Adrenal gland (tissue), 12 donors: ENCODE measurements around the gene DNAH17. TPM values are rescaled to one million over a fixed set of nuclear protein-coding genes. Genes with fewer than 3 reads are reported as not detected.

Experiments
- DNase-seq, 7 donors: peaks; one replicate each; pipeline ENCODE4 v3.0.0-alpha.2; 2019 to 2020
- H3K27ac ChIP-seq, 5 donors: fragments of 200-600 bp; sonication (generic) in 4 of 5; 1 replicate in 3 of 5; 2 replicates in 2 of 5; pipeline versions ENCODE4 v1.5.1 to v1.8.0; 2016 to 2020; ENCODE audit warnings: mild to moderate bottlenecking in 1 of 5
- H3K27me3 ChIP-seq: fragments of 200-600 bp; 2 replicates; pipeline ENCODE4 v1.8.0; 2021
- H3K36me3 ChIP-seq, 2 donors: fragments of 200-600 bp; replicated peaks in 1 of 2; 1 replicate in 1 of 2; 2 replicates in 1 of 2; pipeline versions ENCODE4 v1.5.1 to v1.8.0; 2018 to 2022
- H3K4me1 ChIP-seq, 2 donors: fragments of 200-600 bp; replicated peaks in 1 of 2; 1 replicate in 1 of 2; 2 replicates in 1 of 2; pipeline versions ENCODE4 v1.5.1 to v1.8.0; 2018 to 2021
- H3K4me3 ChIP-seq, 4 donors: fragments of 200-600 bp; sonication (generic) in 3 of 4; one replicate each; pipeline ENCODE4 v1.5.1; 2016 to 2018
- H3K9me3 ChIP-seq, 3 donors: fragments of 200-600 bp; sonication (generic) in 1 of 3; replicated peaks in 1 of 3; 1 replicate in 2 of 3; 2 replicates in 1 of 3; pipeline versions ENCODE4 v1.5.1 to v1.8.0; 2016 to 2021
- POLR2A ChIP-seq, 2 donors: fragments of 450-650 bp; IDR thresholded peaks; one replicate each; pipeline ENCODE4 v1.6.1; 2017; ENCODE audit warnings: antibody characterized with exemption in 2 of 2, mild to moderate bottlenecking in 2 of 2, moderate library complexity in 1 of 2
- WGBS, 4 donors: extraction: QIAGEN DNeasy Blood & Tissue Kit in 2 of 4; methylation state at CpG; one replicate each; pipeline versions ENCODE4 v1.1.5 to v1.1.7; 2013 to 2017; 5-methylcytosine and 5-hydroxymethylcytosine counted together
- intact Hi-C, 2 donors: fragments of 100-400 bp; cut with DNase I; formaldehyde crosslinking; loops; one replicate each; pipeline versions ENCODE4 v1.14.1 to v1.15.0; 2022 to 2023
- polyA plus RNA-seq, 3 donors: library from polyadenylated mRNA; stranded (reverse); fragments of 200-250 nt in 2 of 3; fragments of 350-450 nt in 1 of 3; fragmentation: Illumina TruSeq in 1 of 3; extraction: RNeasy Lipid Tissue Mini Kit (QIAGEN cat#74804) in 1 of 3; gene quantifications; one replicate each; pipeline ENCODE4 v1.2.3, GENCODE V29; 2013 to 2014
- total RNA-seq, 9 donors: library from RNA; depleted of rRNA in 4 of 9; stranded (reverse); fragments of >200 nt in 4 of 9; fragments of 120-200 nt in 1 of 9; fragmentation: NEBNext Ultra II Directional in 1 of 9; extraction: Animal tissue kit (Norgen Biotek cat#: 25700) in 1 of 9; gene quantifications; one replicate each; pipeline versions ENCODE4 v1.1.0 to v1.2.4, GENCODE V29; 2013 to 2023
- TF ChIP-seq, protein P1 (sequence below), 6 experiments: fragments of 450-650 bp in 4 of 6; fragments of 200-600 bp in 2 of 6; sonication (generic) in 1 of 6; IDR thresholded peaks; 1 replicate in 5 of 6; 2 replicates in 1 of 6; pipeline versions ENCODE4 v1.5.1 to v1.8.0; 2016 to 2021; ENCODE audit warnings: antibody characterized with exemption in 6 of 6, mild to moderate bottlenecking in 2 of 6, moderate library complexity in 1 of 6
- donor health status: healthy with polysubstance abuse.
- donor health status: Bipolar disorder and iron deficiency.
- donor health status: DM: yes; HTN: yes; CAD: no.
- donor health status: DM: no; HTN: no; CAD: no.
- donor health status: DM: no; HTN: no; CAD: no.
- donor health status: DM: yes; HTN: yes; CAD: no.

The DNAH17 gene
- total and polyA plus RNA-seq, 12 donors = 0.03 to 1.8 (median 0.22) TPM; not detected in 5

DNA sequence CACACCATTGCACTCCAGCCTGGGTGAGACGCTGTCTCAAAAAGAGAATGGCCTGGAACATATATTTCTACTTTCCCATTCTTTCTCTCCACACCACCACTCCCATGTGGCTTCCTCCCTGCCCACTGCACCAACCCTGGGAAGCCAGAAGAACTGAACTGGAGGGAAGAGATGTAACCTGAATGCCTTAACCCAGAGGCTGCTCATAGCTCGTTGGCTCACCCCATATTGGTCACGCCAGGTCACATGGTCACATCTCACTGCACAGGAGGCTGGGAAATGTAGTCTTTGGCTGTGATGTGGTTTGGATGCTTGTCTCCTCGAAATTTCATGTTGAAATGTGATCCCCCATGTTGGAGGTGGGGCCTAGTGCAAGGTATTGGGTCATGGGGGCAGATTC lies 5.9 kb upstream of the DNAH17 start:
- Histone ChIP-seq H3K4me1 (no peaks in the 10 kb centered on the region), H3K27me3 (no peaks in the 10 kb centered on the region), H3K4me3 (no peak overlapping the region), H3K9me3 (no peaks in the 10 kb centered on the region), H3K27ac (no peak overlapping the region), H3K36me3 (no peaks in the 10 kb centered on the region)
- DNase-seq = peak in 1 of 7 donors; percentile 28
- intact Hi-C loops = no loop called here
- TF ChIP-seq POLR2A (IDR thresholded peaks at IDR 0.05) = no peak
- TF ChIP-seq, protein P1, sequence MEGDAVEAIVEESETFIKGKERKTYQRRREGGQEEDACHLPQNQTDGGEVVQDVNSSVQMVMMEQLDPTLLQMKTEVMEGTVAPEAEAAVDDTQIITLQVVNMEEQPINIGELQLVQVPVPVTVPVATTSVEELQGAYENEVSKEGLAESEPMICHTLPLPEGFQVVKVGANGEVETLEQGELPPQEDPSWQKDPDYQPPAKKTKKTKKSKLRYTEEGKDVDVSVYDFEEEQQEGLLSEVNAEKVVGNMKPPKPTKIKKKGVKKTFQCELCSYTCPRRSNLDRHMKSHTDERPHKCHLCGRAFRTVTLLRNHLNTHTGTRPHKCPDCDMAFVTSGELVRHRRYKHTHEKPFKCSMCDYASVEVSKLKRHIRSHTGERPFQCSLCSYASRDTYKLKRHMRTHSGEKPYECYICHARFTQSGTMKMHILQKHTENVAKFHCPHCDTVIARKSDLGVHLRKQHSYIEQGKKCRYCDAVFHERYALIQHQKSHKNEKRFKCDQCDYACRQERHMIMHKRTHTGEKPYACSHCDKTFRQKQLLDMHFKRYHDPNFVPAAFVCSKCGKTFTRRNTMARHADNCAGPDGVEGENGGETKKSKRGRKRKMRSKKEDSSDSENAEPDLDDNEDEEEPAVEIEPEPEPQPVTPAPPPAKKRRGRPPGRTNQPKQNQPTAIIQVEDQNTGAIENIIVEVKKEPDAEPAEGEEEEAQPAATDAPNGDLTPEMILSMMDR (IDR thresholded peaks at IDR 0.05) = no peak
- WGBS, 4 donors = 41 to 52% (median 46%) methylated on average over 4 of the region's 4 CpGs

- H3K9me3 ChIP-seq = no peaks in the 10 kb centered on the region
- intact Hi-C loops = no loop called here
- no peaks in the 10 kb centered on the region for H3K27me3 ChIP-seq
- no peak for DNase-seq
- TF ChIP-seq POLR2A (IDR thresholded peaks at IDR 0.05) = no peak
- TF ChIP-seq, protein P1 (IDR thresholded peaks at IDR 0.05) = no peak
- no peaks in the 10 kb centered on the region for H3K36me3 ChIP-seq
- H3K4me1 ChIP-seq = no peaks in the 10 kb centered on the region
- H3K4me3 ChIP-seq = no peak overlapping the region
- H3K27ac ChIP-seq = no peak overlapping the region
- 86 to 91% (median 89%) methylated on average over 5 of the region's 5 CpGs for WGBS, 4 donors
These were observed 4.1 kb upstream of the DNAH17 start for GRCh38 chr17:78581304-78581703.

DNA sequence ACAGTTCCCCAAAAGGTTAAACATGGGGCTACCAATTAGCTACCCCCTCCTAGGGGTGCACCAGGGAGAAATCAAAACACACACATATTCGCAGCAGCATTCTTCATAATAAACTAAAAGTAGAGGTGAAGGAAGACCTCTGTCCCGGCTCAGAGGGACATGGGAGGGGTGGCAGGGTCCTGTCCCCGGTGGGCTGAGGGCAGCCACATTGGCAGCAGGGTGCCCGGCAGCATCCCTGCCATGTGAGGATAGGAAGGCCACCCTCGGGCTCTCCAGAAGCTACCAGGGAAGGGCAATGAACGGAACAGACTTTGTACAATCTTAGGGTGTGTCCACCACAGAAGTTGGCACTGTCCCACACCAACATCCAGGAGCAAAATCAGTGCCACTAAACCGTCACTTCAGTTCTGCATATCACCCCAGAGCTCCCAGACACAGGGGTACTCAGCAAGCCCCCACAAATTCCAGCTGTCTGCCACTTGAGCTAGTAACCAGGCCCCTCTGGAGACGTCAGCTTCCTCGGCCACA lies 3.1 kb upstream of the DNAH17 start:
- H3K27me3 ChIP-seq = no peaks in the 10 kb centered on the region
- no peak overlapping the region for H3K27ac ChIP-seq
- H3K9me3 ChIP-seq = no peaks in the 10 kb centered on the region
- no peak for DNase-seq
- intact Hi-C loops = no loop called here
- H3K4me3 ChIP-seq = no peak overlapping the region
- H3K36me3 ChIP-seq = no peaks in the 10 kb centered on the region
- H3K4me1 ChIP-seq = no peaks in the 10 kb centered on the region
- TF ChIP-seq, protein P1 (IDR thresholded peaks at IDR 0.05) = no peak
- no peak for TF ChIP-seq POLR2A (IDR thresholded peaks at IDR 0.05)
- WGBS, 4 donors = 69 to 85% (median 80%) methylated on average over 5 to 9 of the region's 9 CpGs

- Histone ChIP-seq H3K4me3 (no peak overlapping the region), H3K9me3 (no peaks in the 10 kb centered on the region), H3K27me3 (no peaks in the 10 kb centered on the region), H3K27ac (no peak overlapping the region), H3K4me1 (no peaks in the 10 kb centered on the region), H3K36me3 (no peaks in the 10 kb centered on the region)
- TF ChIP-seq POLR2A (IDR thresholded peaks at IDR 0.05) = no peak
- TF ChIP-seq, protein P1 (IDR thresholded peaks at IDR 0.05) = no peak
- DNase-seq = no peak
- intact Hi-C loops = no loop called here
- 79 to 87% (median 82%) methylated on average over 15 to 23 of the region's 23 CpGs for WGBS, 4 donors
These were observed 645 bp downstream of the DNAH17 start for GRCh38 chr17:78576389-78577112.
